Left ventricle myocardium superior (tissue), 1 donor: Measurements from ENCODE around the gene PRSS38. TPM values are rescaled to one million over a fixed set of nuclear protein-coding genes. Genes with fewer than 3 reads are reported as not detected.
"Not testable (repeated sequence)": the region's sequence is repeated elsewhere in the genome, so short reads cannot be mapped to it uniquely, and the experiment has no call there.

ENCODE experiments used
- ATAC-seq: fragments of 200-7000 bp; cut with Tn5 transposase; one replicate; pipeline ENCODE4 v1.9.1; 2020; ENCODE audit warnings: mild to moderate bottlenecking, moderate library complexity
- DNase-seq: peaks from one replicate; pipeline ENCODE4 v3.0.0-alpha.2; 2020
- intact Hi-C: fragments of 100-400 bp; cut with micrococcal nuclease; formaldehyde crosslinking; loops from one replicate; pipeline ENCODE4 v1.11.0; 2022
- total RNA-seq: library from RNA; stranded (reverse); fragmentation: NEBNext Ultra II Directional; extraction: Animal tissue kit (Norgen Biotek cat#: 25700); gene quantifications from one replicate; pipeline ENCODE4 v1.2.1, GENCODE V29; 2021
- donor health status: DM: no; HTN: yes; CAD: no; lungs with severe emphysema.

Gene PRSS38
- total RNA-seq, 1 donor from 2014 or later = not detected

- no peak for ATAC-seq
- intact Hi-C loops = no loop called here
These were observed 8.1 kb downstream of the PRSS38 start for GRCh38 chr1:227823537-227823936.

DNA sequence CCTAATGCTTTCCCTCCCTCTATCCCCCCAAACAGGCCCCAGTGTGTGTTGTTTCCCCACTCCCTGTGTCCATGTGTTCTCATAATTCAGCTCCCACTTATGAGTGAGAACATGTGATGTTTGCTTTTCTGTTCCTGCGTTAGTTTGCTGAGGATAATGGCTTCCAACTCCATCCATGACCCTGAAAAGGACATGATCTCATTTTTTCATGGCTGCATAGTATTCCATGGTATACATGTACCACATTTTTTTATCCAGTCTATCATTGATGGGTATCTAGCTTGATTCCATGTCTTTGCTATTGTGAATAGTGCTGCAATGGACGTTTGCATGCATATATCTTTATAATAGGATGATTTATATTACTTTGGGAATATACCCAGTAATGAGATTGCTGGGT, 8.7 kb downstream of the PRSS38 start:
- ATAC-seq (no peak), DNase-seq (no peak)
- intact Hi-C loops = no loop called here

More at GRCh38 chr1:227823537-227823936, 8.1 kb downstream of the PRSS38 start:
- DNase-seq = no peak

DNA sequence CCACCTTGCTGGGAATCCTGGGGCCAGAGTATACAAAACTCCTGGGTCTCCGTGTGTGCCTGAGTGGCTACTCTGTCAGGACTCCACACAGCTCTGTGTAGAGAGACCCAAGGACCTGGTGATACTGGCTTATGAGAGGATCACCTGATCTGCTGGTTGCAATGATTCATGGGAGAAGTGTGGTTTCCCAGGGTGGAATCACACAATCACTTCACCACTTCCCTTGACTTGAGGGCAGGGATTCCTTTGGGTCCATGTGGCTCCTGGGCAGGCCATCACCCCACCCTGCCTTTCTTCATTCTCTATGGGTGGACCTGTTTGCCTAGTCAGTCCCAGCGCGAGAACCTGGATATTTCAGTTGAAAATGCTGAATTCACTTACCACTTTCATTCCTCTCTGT, 13.3 kb downstream of the PRSS38 start:
- intact Hi-C loops = no loop called here
- ATAC-seq = no peak
- no peak for DNase-seq

- ATAC-seq (no peak), DNase-seq (no peak)
- intact Hi-C loops = no loop called here
These were observed 22.7 kb downstream of the PRSS38 start for GRCh38 chr1:227838181-227838580.

DNA sequence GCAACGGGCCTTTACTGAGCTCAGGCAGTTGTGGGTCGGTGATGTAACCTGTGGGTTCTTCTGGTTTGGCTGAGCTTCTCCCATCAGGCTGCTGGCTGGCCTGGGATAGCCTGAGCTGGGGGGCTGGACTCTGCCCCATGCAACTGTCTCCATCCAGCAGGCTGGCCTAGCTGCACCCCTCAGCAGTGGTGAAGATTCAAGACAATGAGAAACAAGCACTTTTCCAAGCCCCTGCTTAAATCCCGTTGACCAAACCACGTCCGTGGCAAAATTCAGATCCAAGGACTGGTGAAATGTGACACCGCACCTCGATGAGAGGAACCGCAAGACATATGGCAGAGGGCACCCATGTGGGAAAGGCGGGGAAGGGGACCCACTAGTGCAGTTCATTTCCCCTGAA, 25.6 kb downstream of the PRSS38 start:
- ATAC-seq = no peak
- intact Hi-C loops = no loop called here

DNA sequence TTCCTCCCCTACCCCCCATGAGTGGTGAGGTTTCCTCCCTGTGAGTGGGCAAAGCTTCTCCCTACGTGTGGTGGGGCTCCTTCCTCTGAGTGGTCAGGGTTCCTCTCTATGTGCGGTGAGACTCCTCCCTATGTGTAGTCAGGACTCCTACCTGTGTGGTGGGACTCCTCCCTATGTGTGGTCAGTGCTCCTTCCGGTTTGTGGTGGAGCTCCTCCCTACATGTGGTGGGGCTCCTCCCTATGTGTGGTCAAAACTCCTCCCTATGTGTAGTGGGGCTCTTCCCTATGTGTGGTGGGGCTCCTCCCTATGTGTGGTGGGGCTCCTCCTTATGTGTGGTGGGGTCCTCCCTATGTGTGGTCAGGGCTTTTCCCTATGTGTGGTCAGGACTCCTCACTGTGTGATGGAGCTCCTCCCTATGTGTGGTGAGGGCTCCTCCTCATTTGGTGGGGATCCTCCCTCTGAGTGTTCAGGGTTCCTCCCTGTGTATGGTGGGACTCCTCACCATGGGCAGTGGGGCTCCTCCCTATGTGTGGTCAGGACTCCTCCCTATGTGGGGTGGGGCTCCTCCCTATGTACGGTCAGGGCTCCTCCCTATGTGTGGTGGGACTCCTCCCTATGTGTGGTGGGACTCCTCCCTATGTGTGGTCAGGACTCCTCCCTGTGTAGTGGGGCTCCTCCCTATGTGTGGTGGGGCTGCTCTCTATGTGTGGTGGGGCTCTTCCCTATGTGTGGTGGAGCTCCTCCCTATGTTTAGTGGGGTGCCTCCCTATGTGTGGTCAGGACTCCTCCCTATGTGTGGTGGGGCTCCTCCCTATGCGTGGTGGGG, 29.1 kb downstream of the PRSS38 start:
- DNase-seq (no peak), ATAC-seq (no peak)
- intact Hi-C loops = no loop called here

More for the DNA sequence above, 25.6 kb downstream of the PRSS38 start:
- no peak for DNase-seq

DNA sequence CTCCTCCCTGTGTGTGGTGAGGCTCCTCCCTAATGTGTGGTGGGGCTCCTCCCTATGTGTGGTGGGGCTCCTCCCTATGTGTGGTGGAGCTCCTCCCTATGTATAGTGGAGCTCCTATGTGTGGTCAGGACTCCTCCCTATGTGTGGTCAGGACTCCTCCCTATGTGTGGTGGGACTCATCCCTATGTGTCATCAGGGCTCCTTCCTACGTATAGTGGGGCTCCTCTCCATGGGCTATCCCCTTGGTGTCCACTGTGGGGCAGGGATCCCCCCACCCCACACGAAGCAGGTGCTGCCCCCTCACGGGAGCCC, 29.6 kb downstream of the PRSS38 start:
- ATAC-seq = no peak
- intact Hi-C loops = no loop called here
- no peak for DNase-seq

DNA sequence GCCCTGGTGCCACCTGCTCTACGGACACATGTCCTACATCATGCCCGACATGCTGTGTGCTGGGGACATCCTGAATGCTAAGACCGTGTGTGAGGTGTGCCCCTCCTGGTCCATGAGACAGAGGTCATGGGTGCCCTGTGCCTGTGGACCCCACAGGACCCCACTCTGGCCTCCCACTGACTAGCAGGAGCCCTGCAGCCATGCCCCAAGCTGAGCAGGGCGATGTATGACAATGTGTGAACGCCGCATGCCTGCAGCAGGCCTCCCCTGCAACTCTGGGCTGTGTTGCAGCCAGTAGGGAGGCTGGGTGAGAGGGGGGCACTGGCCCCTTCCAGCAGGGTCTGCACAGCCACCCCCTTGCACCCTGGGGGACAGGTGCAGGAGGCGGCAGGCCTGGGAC, 30.0 kb downstream of the PRSS38 start:
- intact Hi-C loops = no loop called here
- ATAC-seq = no peak
- DNase-seq = no peak

GRCh38 chr1:227846265-227846858, 30.9 kb downstream of the PRSS38 start:
- DNase-seq (no peak), ATAC-seq (no peak)
- intact Hi-C loops = no loop called here

DNA sequence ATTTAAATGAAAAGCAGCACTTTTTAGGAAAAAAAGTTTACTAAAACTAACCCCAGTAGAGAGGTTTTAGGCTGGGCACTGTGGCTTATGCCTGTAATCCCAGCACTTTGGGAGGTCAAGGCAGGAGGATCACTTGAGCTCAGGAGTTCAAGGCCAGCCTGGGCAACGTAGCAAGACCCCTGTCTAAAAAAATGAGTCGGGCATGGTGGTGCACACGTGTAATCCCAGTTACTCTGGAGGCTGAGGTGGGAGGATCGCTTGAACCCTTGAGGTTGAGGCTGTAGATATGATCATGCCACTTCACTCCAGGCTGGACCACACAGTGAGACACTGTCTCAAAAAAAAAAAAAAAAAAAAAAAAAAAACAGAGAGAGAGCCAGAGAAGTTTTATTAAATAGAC, 31.6 kb downstream of the PRSS38 start:
- intact Hi-C loops, DNase-seq, ATAC-seq: not testable (repeated sequence)

GRCh38 chr1:227848430-227848932, 33.0 kb downstream of the PRSS38 start:
- intact Hi-C loops = no loop called here
- ATAC-seq (no peak), DNase-seq (no peak)

GRCh38 chr1:227849251-227849650, 33.8 kb downstream of the PRSS38 start:
- DNase-seq (no peak), ATAC-seq (no peak)
- intact Hi-C loops = no loop called here

- no peak for DNase-seq
- intact Hi-C loops = no loop called here
- ATAC-seq = no peak
These were observed 38.7 kb downstream of the PRSS38 start for GRCh38 chr1:227854189-227854588.

DNA sequence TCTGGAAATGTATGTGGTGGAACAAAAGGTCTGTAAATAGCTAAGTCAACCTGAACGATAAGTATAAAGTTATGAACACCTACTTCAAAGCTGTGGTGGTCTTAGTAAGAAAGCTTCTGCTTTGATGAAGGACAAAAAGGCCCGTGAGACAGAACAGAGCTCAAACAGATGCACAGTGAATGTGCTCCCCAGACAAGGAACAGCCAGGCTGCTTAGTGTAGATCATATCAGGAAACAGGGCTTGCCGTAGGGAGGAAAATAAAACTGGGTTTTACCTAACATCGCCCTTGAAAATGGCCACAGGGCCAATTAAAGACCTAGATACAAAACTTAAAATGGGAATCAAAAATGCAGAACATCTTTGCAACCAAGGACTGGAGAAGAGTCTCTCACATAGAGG, 40.2 kb downstream of the PRSS38 start:
- ATAC-seq (no peak), DNase-seq (no peak)
- intact Hi-C loops = no loop called here

- no peak for DNase-seq
- no peak for ATAC-seq
- intact Hi-C loops = no loop called here
These were observed 40.8 kb downstream of the PRSS38 start for GRCh38 chr1:227856147-227856858.

DNA sequence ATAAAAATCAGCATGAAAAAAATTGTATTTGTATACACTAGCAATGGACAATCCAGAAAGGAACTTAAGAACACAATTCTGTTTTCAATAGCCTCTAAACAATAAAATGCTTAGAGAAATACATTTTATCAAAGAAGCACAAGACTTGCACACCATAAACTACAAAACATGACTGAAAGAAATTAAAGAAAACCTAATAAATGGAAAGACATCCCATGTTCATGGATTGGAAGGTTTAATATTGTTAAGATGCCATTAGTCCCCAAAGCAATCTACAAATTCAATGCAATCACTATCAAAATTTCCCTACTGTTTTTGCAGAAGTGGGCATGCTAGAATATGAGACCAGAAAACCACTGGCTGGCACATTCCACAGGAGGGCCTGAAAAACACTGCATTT, 49.4 kb downstream of the PRSS38 start:
- intact Hi-C loops = no loop called here

GRCh38 chr1:227869279-227869842, 53.9 kb downstream of the PRSS38 start:
- DNase-seq = no peak
- no peak for ATAC-seq
- intact Hi-C loops = no loop called here

More for the DNA sequence above, 49.4 kb downstream of the PRSS38 start:
- DNase-seq = no peak
- no peak for ATAC-seq

DNA sequence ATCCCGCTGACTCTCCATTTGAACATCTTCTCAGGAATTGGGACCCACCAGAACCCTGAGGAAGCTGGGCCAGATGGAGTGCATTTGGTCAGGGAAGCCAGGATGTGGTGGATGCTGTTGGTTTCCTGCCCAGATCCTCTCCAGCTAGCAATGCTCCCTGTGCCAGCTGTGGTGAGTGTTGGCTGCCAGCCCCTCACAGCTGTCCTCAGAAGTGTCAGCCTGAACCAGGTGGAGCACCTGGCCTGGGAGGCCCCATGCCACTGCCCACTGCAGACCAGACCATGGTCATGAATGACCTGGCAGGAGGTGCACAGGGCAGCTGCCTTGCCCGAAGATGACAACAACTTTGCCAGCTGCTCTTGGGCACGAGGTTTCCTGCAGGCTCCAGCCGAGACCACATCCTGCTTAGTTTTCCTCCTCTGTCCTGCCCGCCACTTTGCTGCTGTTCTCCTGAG, 54.4 kb downstream of the PRSS38 start:
- intact Hi-C loops = no loop called here
- DNase-seq (no peak), ATAC-seq (no peak)

- DNase-seq (no peak), ATAC-seq (no peak)
- intact Hi-C loops = no loop called here
These were observed 54.9 kb downstream of the PRSS38 start for GRCh38 chr1:227870366-227870765.

- ATAC-seq, DNase-seq, intact Hi-C loops: not testable (repeated sequence)
These were observed 56.4 kb downstream of the PRSS38 start for GRCh38 chr1:227871892-227872291.
